ENCODE results near the gene PDCD1. TPM values are rescaled to one million over a fixed set of nuclear protein-coding genes. Genes with fewer than 3 reads are reported as not detected.
"Not testable (repeated sequence)": the region's sequence is repeated elsewhere in the genome, so short reads cannot be mapped to it uniquely, and the experiment has no call there.

Gene PDCD1
- not detected for total RNA-seq (ENCODE audit: unreplicated experiment)
- long read RNA-seq: 0 reads

DNA sequence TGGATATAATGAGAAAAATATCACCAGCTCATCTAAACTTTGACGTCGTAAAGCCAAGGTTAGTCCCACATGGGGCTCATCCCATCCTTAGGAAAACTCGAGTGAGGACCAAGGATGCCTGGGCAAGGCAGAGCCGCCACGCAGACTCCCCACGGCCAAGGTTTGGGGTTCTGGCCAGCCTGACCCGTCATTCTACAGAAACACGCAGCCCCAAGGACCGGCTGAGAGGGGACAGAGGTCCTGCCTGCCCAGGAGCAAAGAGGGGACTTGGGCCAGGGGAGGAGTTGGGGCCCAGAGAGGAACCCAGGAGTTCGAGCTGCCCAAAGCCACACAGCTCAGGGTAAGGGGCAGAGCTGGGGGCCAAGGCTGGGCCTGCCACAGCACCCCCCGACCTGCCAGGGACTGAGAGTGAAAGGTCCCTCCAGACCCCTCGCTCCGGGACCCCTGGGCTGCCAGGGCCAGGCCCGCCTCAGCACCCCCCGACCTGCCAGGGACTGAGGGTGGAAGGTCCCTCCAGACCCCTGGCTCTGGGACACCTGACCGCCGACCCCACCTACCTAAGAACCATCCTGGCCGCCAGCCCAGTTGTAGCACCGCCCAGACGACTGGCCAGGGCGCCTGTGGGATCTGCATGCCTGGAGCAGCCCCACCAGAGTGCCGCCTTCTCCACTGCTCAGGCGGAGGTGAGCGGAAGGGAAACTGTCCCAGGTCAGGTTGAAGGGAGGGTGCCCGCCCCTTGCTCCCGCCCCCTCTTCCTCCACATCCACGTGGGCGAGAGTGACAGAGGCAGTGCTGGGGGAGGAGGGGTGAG is at the start of gene PDCD1:
Gene PDCD1, minus strand, starts transcription at position 689 of the 811 bp plus-strand sequence. Its CDS starts 56 bp downstream, at position 633.
- H3K4me3 Mint-ChIP-seq (ENCODE audit: unreplicated experiment): no peak within 1 kb of the TSS
- TF ChIP-seq CTCF (IDR thresholded peaks at IDR 0.05; ENCODE audit: unreplicated experiment): no peak
- no peaks in the 10 kb centered on the region for H3K9me3 Mint-ChIP-seq (ENCODE audit: unreplicated experiment)
- peaks cover 5% of the 10 kb centered on the region for H3K36me3 Mint-ChIP-seq (ENCODE audit: low read depth, unreplicated experiment)
- peak; percentile 4 for DNase-seq (ENCODE audit: low spot score)
- no peak within 1 kb of the TSS for H3K27ac Mint-ChIP-seq (ENCODE audit: unreplicated experiment)
- H3K4me1 Mint-ChIP-seq (ENCODE audit: unreplicated experiment): no peaks in the 10 kb centered on the region
- peaks cover 7% of the 10 kb centered on the region for H3K27me3 Mint-ChIP-seq (ENCODE audit: unreplicated experiment)

DNA sequence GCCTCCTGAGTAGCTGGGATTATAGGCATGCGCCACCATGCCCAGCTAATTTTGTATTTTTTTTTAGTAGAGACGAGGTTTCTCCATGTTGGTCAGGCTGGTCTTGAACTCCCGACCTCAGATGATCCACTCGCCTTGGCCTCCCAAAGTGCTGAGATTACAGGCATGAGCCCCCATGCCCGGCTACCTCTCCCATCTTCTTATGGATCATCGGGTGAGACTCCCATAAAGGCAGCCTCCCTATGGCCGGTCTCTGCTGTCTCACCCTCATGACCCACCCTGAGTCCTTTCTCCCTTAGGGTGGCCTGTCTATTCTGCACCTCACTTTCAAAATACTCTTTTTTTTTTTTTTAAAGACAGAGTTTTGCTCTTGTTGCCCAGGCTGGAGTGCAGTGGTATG is 49.1 kb upstream of the PDCD1 start:
- H3K4me1 Mint-ChIP-seq (ENCODE audit: unreplicated experiment); H3K4me3 Mint-ChIP-seq (ENCODE audit: unreplicated experiment); H3K36me3 Mint-ChIP-seq (ENCODE audit: low read depth, unreplicated experiment); H3K9me3 Mint-ChIP-seq (ENCODE audit: unreplicated experiment); H3K27me3 Mint-ChIP-seq (ENCODE audit: unreplicated experiment); DNase-seq (ENCODE audit: low spot score); H3K27ac Mint-ChIP-seq (ENCODE audit: unreplicated experiment): not testable (repeated sequence)

DNA sequence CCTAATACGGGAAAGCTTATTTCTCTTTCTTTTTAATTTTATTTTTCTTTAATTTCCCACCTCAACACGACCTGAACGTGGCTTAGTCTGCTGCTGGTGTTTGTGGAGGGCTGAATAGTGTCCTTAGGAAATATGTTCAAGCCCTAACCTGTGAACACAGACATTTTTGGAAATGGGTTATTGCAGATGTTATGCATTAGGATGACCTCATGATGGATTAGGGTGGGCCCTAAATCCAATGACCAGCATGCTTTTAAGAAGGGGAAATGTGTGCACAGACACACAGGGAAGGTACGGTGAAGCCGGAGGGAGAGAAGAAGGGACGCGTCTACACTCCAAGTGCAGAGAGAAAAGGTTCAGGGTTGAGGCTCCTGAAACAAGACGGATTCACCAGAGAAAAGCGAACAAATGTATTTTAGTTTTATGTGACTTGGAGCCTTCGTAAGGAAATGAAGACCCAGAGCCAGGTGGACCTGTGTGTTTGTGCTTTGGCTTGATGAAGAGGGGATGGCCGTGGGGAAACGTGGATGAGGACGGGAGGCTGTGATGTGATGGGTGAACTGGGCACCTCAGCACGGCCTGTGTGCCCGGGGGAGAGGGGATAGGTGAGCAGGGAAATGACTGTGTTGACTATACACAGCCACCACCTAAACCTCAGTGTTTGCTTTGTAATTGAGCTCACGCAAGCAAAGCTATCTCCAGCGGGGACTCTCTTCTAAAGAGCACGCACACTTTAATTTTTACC is 48.3 kb upstream of the PDCD1 start:
- Mint-ChIP-seq H3K9me3 (ENCODE audit: unreplicated experiment) (no peaks in the 10 kb centered on the region), H3K36me3 (ENCODE audit: low read depth, unreplicated experiment) (peaks cover 8% of the 10 kb centered on the region), H3K4me1 (ENCODE audit: unreplicated experiment) (peaks cover 6% of the 10 kb centered on the region), H3K4me3 (ENCODE audit: unreplicated experiment) (no peak overlapping the region), H3K27me3 (ENCODE audit: unreplicated experiment) (peaks cover 4% of the 10 kb centered on the region), H3K27ac (ENCODE audit: unreplicated experiment) (no peak overlapping the region)
- DNase-seq (ENCODE audit: low spot score): no peak
- no peak for TF ChIP-seq CTCF (IDR thresholded peaks at IDR 0.05; ENCODE audit: unreplicated experiment)

GRCh38 chr2:241906378-241906770 is 47.7 kb upstream of the PDCD1 start:
- not testable (repeated sequence) for H3K27me3 Mint-ChIP-seq (ENCODE audit: unreplicated experiment); H3K36me3 Mint-ChIP-seq (ENCODE audit: low read depth, unreplicated experiment); H3K27ac Mint-ChIP-seq (ENCODE audit: unreplicated experiment); H3K4me3 Mint-ChIP-seq (ENCODE audit: unreplicated experiment); H3K9me3 Mint-ChIP-seq (ENCODE audit: unreplicated experiment); H3K4me1 Mint-ChIP-seq (ENCODE audit: unreplicated experiment); DNase-seq (ENCODE audit: low spot score)

- Mint-ChIP-seq H3K36me3 (ENCODE audit: low read depth, unreplicated experiment) (peaks cover 7% of the 10 kb centered on the region), H3K4me3 (ENCODE audit: unreplicated experiment) (no peak overlapping the region), H3K9me3 (ENCODE audit: unreplicated experiment) (no peaks in the 10 kb centered on the region), H3K27ac (ENCODE audit: unreplicated experiment) (no peak overlapping the region), H3K27me3 (ENCODE audit: unreplicated experiment) (peaks cover 8% of the 10 kb centered on the region), H3K4me1 (ENCODE audit: unreplicated experiment) (peaks cover 11% of the 10 kb centered on the region)
- DNase-seq (ENCODE audit: low spot score): no peak
- TF ChIP-seq CTCF (IDR thresholded peaks at IDR 0.05; ENCODE audit: unreplicated experiment): no peak
Observed at GRCh38 chr2:241905716-241906377, 47.2 kb upstream of the PDCD1 start.
